PC-3 (cell line): ENCODE data around the gene CYP19A1. TPM values are rescaled to one million over a fixed set of nuclear protein-coding genes. Genes with fewer than 3 reads are reported as not detected.

Experiments used
- ATAC-seq: fragments of 200-7000 bp; cut with Tn5 transposase; 2 replicates; pipeline ENCODE4 v1.9.1; 2020; ENCODE audit warnings: mild to moderate bottlenecking, moderate library complexity
- BruUV-seq: library from RNA; stranded (reverse); fragments of 400-500 nt; replicated peaks from 2 replicates; lab custom pipeline; 2021; lab: Mats Ljungman, UMichigan
- CTCF ChIA-PET: fragments of 300-600 bp; sonication (Branson Sonifier 250); formaldehyde crosslinking; loops from one replicate; lab custom pipeline; 2022; ENCODE audit warnings: antibody characterized with exemption; lab: Charles Lee
- POLR2A ChIA-PET: fragments of 300-600 bp; sonication (Branson Sonifier 250); formaldehyde crosslinking; loops from one replicate; lab custom pipeline; 2022; ENCODE audit warnings: antibody characterized with exemption; ENCODE audit not compliant: unreplicated experiment; lab: Charles Lee
- DNase-seq: peaks from one replicate; pipeline ENCODE4 v3.0.0-alpha.2; 2015
- H2AFZ ChIP-seq: fragments of 300-600 bp; sonication (generic); 2 replicates; pipeline ENCODE4 v1.6.0; 2016; ENCODE audit warnings: antibody characterized with exemption, low read length
- H3F3A ChIP-seq: fragments of 300-600 bp; sonication (generic); one replicate; pipeline ENCODE4 v1.6.0; 2017; ENCODE audit warnings: antibody characterized with exemption, low read length, control low read depth, mild to moderate bottlenecking; ENCODE audit not compliant: unreplicated experiment
- H3K27ac ChIP-seq: fragments of 300-600 bp; sonication (generic); 2 replicates; pipeline ENCODE4 v1.5.1; 2016; ENCODE audit warnings: mild to moderate bottlenecking, low read length
- H3K27me3 ChIP-seq: fragments of 300-600 bp; sonication (generic); 2 replicates; pipeline ENCODE4 v1.6.1; 2016; ENCODE audit warnings: low read length, mixed read lengths
- H3K36me3 ChIP-seq: fragments of 300-600 bp; sonication (generic); 2 replicates; pipeline ENCODE4 v1.6.1; 2016; ENCODE audit warnings: low read depth, mixed run types, low read length, mixed read lengths
- H3K4me1 ChIP-seq: fragments of 300-600 bp; sonication (generic); 2 replicates; pipeline ENCODE4 v1.5.1; 2016; ENCODE audit warnings: low read length; ENCODE audit not compliant: insufficient read depth
- H3K4me2 ChIP-seq: fragments of 300-600 bp; sonication (generic); 2 replicates; pipeline ENCODE4 v1.6.0; 2016; ENCODE audit warnings: low read length
- H3K4me3 ChIP-seq: fragments of 300-600 bp; sonication (generic); 2 replicates; pipeline ENCODE4 v1.5.1; 2016; ENCODE audit warnings: mild to moderate bottlenecking, low read length, mixed read lengths
- H3K79me2 ChIP-seq: fragments of 300-600 bp; sonication (generic); 2 replicates; pipeline ENCODE4 v1.6.1; 2017; ENCODE audit warnings: low read length, mixed read lengths
- H3K9ac ChIP-seq: fragments of 300-600 bp; sonication (generic); 2 replicates; pipeline ENCODE4 v1.6.0; 2016; ENCODE audit warnings: mild to moderate bottlenecking, low read length
- H3K9me2 ChIP-seq: fragments of 300-600 bp; sonication (generic); replicated peaks from 2 replicates; pipeline ENCODE4 v1.6.1; 2016; ENCODE audit warnings: mixed run types, low read length, mixed read lengths
- H3K9me3 ChIP-seq: fragments of 300-600 bp; sonication (generic); 2 replicates; pipeline ENCODE4 v1.6.1; 2016; ENCODE audit warnings: low read length, mixed read lengths
- H4K20me1 ChIP-seq: fragments of 300-600 bp; sonication (generic); 2 replicates; pipeline ENCODE4 v1.6.1; 2016; ENCODE audit warnings: low read length, mixed read lengths
- CTCF ChIP-seq: fragments of 300-600 bp; sonication (generic); conservative IDR thresholded peaks from 2 replicates; pipeline ENCODE4 v1.5.1; 2017; ENCODE audit warnings: antibody characterized with exemption, low read depth, mild to moderate bottlenecking, low read length
- EZH2 ChIP-seq: fragments of 300-600 bp; sonication (generic); IDR thresholded peaks from one replicate; pipeline ENCODE4 v1.6.1; 2017; ENCODE audit warnings: antibody characterized with exemption, mild to moderate bottlenecking, low read length; ENCODE audit not compliant: unreplicated experiment
- EZH2phosphoT487 ChIP-seq: fragments of 300-600 bp; sonication (generic); IDR thresholded peaks from 2 replicates; pipeline ENCODE4 v1.6.1; 2018; ENCODE audit warnings: mild to moderate bottlenecking, antibody characterized with exemption, low read length, borderline replicate concordance
- intact Hi-C: fragments of 100-400 bp; cut with micrococcal nuclease; formaldehyde crosslinking; loops from 2 replicates; pipeline ENCODE4 v1.9.0; 2023
- total RNA-seq: library from RNA; depleted of rRNA; stranded (reverse); fragments of >200 nt; gene quantifications from 2 replicates; pipeline ENCODE4 v1.2.3, GENCODE V29; 2014

Gene CYP19A1
- total RNA-seq, 1 experiment from 2014 or later, result not detected

- no peaks in the 10 kb centered on the region for H3K9me2 ChIP-seq
- intact Hi-C loops, result no loop called here
- ATAC-seq (no peak), DNase-seq (no peak)
- H3K4me1 ChIP-seq, result peaks cover 9% of the 10 kb centered on the region
- TF ChIP-seq EZH2, result no peak
- TF ChIP-seq EZH2phosphoT487, result no peak
- TF ChIP-seq CTCF, result no peak
- no peak overlapping the region for H3K9ac ChIP-seq
- no peak overlapping the region for H3K27ac ChIP-seq
- H2AFZ ChIP-seq, result no peak overlapping the region
- no TSS peak for BruUV-seq
- H4K20me1 ChIP-seq, result no peaks in the 10 kb centered on the region
- no peak overlapping the region for H3K4me3 ChIP-seq
- ChIA-PET POLR2A (no interaction called here), CTCF (no interaction called here)
- H3K27me3 ChIP-seq, result peaks cover 20% of the 10 kb centered on the region
- no peaks in the 10 kb centered on the region for H3F3A ChIP-seq
- H3K4me2 ChIP-seq, result no peak overlapping the region
- H3K36me3 ChIP-seq, result no peaks in the 10 kb centered on the region
- no peaks in the 10 kb centered on the region for H3K79me2 ChIP-seq
- H3K9me3 ChIP-seq, result no peaks in the 10 kb centered on the region
These were observed 105.8 kb downstream of the CYP19A1 start for GRCh38 chr15:51232581-51232980.

- TF ChIP-seq CTCF (peak; percentile 53; the same call in 1 of the 2 replicates), EZH2 (no peak)
- Histone ChIP-seq H3K9me3 (no peaks in the 10 kb centered on the region), H3F3A (no peaks in the 10 kb centered on the region), H2AFZ (no peak overlapping the region), H3K4me2 (no peak overlapping the region), H3K36me3 (no peaks in the 10 kb centered on the region), H3K27ac (no peak overlapping the region), H3K27me3 (no peaks in the 10 kb centered on the region; the same call in 1 of the 2 replicates), H3K79me2 (no peaks in the 10 kb centered on the region), H3K4me3 (no peak overlapping the region), H3K9me2 (no peaks in the 10 kb centered on the region), H3K9ac (no peak overlapping the region), H4K20me1 (no peaks in the 10 kb centered on the region), H3K4me1 (peaks cover 9% of the 10 kb centered on the region)
- ATAC-seq (no peak; the same call in 1 of the 2 replicates), DNase-seq (peak; percentile 31)
- POLR2A ChIA-PET, result no interaction called here
- BruUV-seq, result no TSS peak
- CTCF ChIA-PET, result interaction anchor here (0.7 to 1.2 kb wide), 3 partner anchors 34 to 67 kb away, joined by 4 to 9 read pairs (median 5); no protein-coding TSS in a partner anchor
- intact Hi-C loops, result loop anchor here (1.0 to 5.0 kb wide), 2 partner anchors 151 to 172 kb away; no protein-coding TSS in a partner anchor
These were observed 108.5 kb downstream of the CYP19A1 start for GRCh38 chr15:51229907-51230330.

GRCh38 chr15:51227940-51228732, 110.3 kb downstream of the CYP19A1 start:
- ChIA-PET CTCF (no interaction called here), POLR2A (no interaction called here)
- no peak for TF ChIP-seq CTCF
- TF ChIP-seq EZH2phosphoT487, result no peak
- no peak for TF ChIP-seq EZH2
- Histone ChIP-seq H3K79me2 (no peaks in the 10 kb centered on the region), H3K4me2 (peak overlapping the region; percentile 18; the same call in 1 of the 2 replicates), H3K4me3 (no peak overlapping the region), H3K27ac (no peak overlapping the region), H3K4me1 (peaks cover 25% of the 10 kb centered on the region), H3K9me2 (no peaks in the 10 kb centered on the region), H3K36me3 (no peaks in the 10 kb centered on the region), H3F3A (no peaks in the 10 kb centered on the region), H3K9me3 (no peaks in the 10 kb centered on the region), H3K9ac (no peak overlapping the region), H4K20me1 (no peaks in the 10 kb centered on the region), H3K27me3 (no peaks in the 10 kb centered on the region), H2AFZ (no peak overlapping the region)
- DNase-seq (peak; percentile 52), ATAC-seq (peak; percentile 48; the same call in 1 of the 2 replicates)
- intact Hi-C loops, result loop anchor here (5.0 kb wide), 1 partner anchor 174 kb away; no protein-coding TSS in a partner anchor
- BruUV-seq, result no TSS peak
